Activated T-helper 1 cell treated with anti-CD3 and anti-CD28 coated beads, Interleukin-2, amount 50 U/mL, for 16 hours (primary cell): ENCODE data around the gene PCCA.
A peak's percentile ranks its signal among the peaks of the same experiment; 100 is the strongest.
"Not testable (repeated sequence)": the region's sequence is repeated elsewhere in the genome, so short reads cannot be mapped to it uniquely, and the experiment has no call there.

Experiments used
- DNase-seq, 2 donors: peaks; one replicate each; pipeline ENCODE4 v3.0.0-alpha.2; 2020; ENCODE audit warnings: low read depth in 1 of 2, low spot score in 1 of 2

Gene PCCA

GRCh38 chr13:100565286-100565685 lies 476.4 kb downstream of the PCCA start:
- no peak for DNase-seq

DNA sequence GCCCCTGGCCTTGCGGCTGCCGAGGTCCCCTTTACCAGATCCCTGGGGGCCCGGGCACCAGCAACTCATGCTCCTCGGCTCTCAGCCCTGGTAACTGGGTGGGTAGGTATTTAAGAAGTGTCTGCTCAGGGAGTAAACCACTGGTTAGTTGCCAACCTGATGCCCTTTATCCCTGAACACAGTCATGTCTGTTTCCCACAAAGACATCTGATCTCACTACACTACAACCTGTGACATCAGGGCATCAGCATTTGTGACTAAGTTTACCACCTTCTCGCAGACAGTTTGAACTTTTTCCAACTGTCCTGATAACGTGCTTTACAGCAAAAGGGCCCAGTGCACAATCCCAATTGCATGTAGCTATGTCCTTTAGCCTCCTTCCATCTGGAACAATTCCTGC lies 477.6 kb downstream of the PCCA start:
- DNase-seq = no peak

DNA sequence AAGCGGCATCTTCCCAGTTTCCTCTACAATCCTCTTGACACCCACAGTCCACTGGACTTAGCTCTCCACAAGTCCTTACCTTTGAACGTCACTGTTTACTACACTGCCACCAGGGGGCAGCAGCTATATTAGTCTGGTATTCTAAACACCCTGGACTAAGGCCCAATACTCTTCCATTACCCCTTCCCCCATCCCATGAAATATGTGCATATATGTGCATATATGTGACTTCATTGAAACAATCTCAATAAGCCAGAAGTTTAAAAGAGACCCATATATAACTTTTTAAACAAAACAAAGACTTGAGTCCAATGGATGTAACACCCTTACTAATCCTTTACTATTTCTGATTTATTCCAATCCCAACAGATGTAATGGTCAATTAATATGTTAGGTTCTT lies 484.2 kb downstream of the PCCA start:
- peak; percentile 53 to 56 for DNase-seq

- not testable (repeated sequence) for DNase-seq
Observed at GRCh38 chr13:100577239-100577638, 488.3 kb downstream of the PCCA start.
